HEK293T (cell line): ENCODE results near the gene NUMBL.

Experiments used
- CTBP1 ChIP-seq: fragments of 450-650 bp; IDR thresholded peaks from 2 replicates; pipeline ENCODE4 v1.6.1; 2016; ENCODE audit warnings: borderline replicate concordance
- ELF4 ChIP-seq: fragments of 450-650 bp; IDR thresholded peaks from 2 replicates; pipeline ENCODE4 v1.6.1; 2017; ENCODE audit warnings: antibody characterized with exemption
- FOXK2 ChIP-seq: fragments of 450-650 bp; IDR thresholded peaks from 2 replicates; pipeline ENCODE4 v1.6.1; 2016; ENCODE audit warnings: mild to moderate bottlenecking
- FOXM1 ChIP-seq: fragments of 450-650 bp; IDR thresholded peaks from 2 replicates; pipeline ENCODE4 v1.6.1; 2017; ENCODE audit warnings: mild to moderate bottlenecking, borderline replicate concordance
- L3MBTL2 ChIP-seq: fragments of 450-650 bp; conservative IDR thresholded peaks from 2 replicates; pipeline ENCODE4 v1.6.1; 2016; ENCODE audit warnings: mild to moderate bottlenecking
- SP1 ChIP-seq: fragments of 450-650 bp; IDR thresholded peaks from 2 replicates; pipeline ENCODE4 v1.6.1; 2017
- SUZ12 ChIP-seq: fragments of 450-650 bp; IDR thresholded peaks from 2 replicates; pipeline ENCODE4 v1.6.1; 2016; ENCODE audit warnings: mild to moderate bottlenecking

GRCh38 chr19:40713939-40714338 lies 23.5 kb upstream of the NUMBL start:
- TF ChIP-seq ELF4 = no peak
- TF ChIP-seq SUZ12 = no peak
- no peak for TF ChIP-seq CTBP1
- no peak for TF ChIP-seq FOXK2
- TF ChIP-seq FOXM1 = no peak
- no peak for TF ChIP-seq L3MBTL2
- TF ChIP-seq SP1 = no peak
